Stimulated activated CD4-positive, alpha-beta T cell treated with anti-CD3 and anti-CD28 coated beads, Interleukin-4, amount 100 ng/mL, for 48 hours (primary cell): ENCODE measurements around the gene CTR9.
A peak's percentile ranks its signal among the peaks of the same experiment; 100 is the strongest.

Experiments used
- DNase-seq, 2 donors: peaks; one replicate each; pipeline ENCODE4 v3.0.0-alpha.2; 2020; ENCODE audit warnings: low read depth in 2 of 2

The CTR9 gene

DNA sequence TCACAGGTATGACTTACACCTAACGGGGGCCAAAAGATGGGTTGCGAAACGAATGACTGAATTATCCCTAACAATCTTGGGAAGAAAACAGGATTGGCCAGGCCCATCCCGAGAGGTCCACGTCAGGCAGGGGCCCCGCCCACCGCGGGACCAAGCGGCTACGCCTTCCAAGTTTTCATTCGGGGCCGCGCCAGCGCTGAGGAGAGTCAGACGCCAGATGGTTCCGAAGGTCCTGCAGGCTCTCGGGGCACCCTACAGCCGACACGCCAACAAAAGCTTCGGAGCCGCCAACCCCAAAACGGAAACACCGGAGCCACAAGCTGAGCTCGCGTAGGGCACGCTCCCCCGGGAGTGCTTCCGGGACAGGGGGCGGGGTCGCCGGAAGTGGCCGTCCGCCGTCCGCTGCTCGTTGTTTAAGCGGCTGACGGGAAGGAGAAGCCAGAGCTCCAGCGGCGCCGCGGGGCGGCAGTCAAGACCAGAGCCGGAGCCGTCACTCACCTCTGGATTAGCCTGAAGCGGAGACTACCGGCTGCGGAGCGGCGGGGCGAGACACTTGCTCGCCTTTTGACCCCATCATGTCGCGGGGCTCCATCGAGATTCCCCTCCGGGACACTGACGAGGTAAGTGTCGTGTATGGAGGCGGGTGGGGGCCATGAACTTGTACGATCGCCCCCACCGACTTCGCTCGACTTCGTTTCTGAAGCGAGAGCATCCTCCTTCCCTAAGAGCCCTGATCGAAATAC is at the start of gene CTR9:
Gene CTR9 (plus strand): TSS at position 409 of the 743 bp plus-strand sequence. CDS start 167 bp downstream, at position 576.
- peak; percentile 89 to 91 for DNase-seq

DNA sequence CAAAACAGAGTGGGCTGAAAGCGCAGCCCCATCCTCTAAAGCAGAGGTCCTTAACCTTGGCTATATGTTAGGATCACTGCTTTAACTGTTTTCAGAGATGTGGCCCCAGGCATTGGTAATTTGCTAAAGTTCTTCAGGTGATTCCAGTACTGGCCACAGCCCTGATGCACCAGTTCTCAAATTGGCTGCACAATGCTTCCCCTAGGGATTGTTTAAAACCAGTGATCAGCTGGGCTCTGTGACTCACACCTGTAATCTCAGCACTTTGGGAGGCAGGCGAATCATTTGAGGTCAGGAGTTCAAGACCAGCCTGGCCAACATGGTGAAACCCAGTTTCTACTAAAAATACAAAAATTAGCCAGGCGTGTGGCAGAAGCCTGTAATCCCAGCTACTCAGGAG is 49.1 kb upstream of the CTR9 start:
- DNase-seq = no peak

DNA sequence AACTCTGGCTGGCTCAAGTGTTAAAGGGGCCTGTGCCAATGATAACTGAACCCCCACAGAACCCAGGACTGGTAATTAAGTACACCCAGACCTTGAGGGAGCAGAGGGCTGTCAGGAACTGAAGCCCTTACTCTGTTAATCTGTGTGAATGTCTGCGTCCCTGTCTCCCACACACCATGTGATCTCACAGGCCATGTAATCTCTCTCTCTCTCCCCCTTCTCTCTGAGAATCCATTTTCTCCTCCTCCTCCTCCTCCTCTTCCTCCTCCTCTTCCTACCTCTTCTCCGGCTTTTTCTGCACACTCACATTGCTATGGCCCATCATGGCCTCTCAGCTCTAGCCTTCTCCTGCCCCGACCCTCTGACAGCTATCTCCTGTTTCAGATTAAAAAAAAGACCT is 42.9 kb upstream of the CTR9 start:
- no peak for DNase-seq

DNA sequence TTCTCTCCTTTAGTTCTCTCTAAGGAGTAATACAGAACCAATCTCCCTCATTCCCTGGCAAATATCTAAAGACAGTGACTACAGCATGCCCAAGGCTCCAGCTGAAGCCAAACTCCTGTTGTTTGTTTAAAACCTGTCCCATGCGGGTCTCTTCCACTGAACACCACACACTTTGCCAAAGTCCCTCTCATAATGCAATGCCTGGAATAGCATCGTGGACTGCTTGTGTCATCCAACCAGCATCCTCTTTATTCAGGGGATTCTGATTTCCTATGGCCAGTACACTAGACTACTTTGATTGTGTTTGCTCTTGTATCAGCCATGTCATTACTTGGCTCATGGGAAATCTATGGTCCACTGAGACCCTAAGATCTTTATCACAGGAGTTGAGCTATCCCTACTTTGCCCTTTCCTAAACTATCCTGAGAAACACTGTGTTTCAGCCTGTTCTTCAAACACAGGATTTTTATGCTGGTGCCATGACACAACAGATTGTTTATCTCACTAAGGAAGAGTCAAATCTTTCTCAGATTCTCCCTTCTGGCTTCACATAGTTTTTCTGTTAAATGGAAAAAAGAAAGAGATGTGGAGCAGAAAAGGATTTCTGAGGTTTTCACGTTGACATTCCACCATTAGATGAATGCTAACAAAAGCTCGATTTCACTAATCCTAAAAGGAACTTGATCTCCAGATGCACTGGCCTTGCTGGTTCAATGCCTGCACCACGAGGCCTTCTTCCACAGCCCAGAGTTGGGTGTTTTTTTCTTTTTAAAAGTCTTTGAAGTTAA is 41.6 kb upstream of the CTR9 start:
- no peak for DNase-seq

DNA sequence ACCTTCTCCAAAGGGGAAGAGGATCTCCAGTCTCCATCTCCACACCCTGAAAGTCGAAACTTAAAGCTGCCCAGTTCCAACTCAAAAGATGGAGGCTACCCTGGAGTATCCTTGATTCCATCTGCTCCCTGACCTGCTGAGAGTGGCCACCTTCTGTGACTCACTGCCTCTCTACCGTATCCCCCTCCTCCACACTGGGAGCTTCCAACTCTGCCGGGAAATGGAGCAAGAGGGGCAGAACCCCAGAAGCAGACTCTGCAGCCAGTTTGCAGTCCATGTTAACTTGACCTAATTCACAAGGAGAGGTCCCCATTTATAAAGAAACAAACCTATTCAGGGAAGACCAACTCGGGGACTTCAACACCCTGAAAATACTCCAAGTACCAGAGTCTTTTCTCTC is 35.5 kb upstream of the CTR9 start:
- DNase-seq = no peak

DNA sequence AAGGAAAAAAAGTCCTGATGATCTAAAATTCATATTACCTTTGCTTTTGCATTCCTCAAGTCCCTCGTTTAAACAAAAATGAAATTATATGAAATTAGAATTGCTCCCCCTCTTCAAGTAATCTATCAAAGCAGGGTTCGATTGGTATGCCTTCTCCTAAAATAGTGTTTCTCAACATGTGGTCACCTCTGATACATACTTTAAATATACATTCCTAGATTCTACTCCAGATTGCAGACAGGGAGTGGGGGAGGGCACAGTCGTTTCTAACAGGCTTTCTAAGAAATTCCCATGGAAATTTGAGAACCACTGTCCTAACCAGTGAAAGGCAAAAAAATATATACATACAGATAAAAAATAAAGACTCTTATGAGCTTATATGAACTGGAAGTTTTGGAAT is 34.9 kb upstream of the CTR9 start:
- DNase-seq = no peak

DNA sequence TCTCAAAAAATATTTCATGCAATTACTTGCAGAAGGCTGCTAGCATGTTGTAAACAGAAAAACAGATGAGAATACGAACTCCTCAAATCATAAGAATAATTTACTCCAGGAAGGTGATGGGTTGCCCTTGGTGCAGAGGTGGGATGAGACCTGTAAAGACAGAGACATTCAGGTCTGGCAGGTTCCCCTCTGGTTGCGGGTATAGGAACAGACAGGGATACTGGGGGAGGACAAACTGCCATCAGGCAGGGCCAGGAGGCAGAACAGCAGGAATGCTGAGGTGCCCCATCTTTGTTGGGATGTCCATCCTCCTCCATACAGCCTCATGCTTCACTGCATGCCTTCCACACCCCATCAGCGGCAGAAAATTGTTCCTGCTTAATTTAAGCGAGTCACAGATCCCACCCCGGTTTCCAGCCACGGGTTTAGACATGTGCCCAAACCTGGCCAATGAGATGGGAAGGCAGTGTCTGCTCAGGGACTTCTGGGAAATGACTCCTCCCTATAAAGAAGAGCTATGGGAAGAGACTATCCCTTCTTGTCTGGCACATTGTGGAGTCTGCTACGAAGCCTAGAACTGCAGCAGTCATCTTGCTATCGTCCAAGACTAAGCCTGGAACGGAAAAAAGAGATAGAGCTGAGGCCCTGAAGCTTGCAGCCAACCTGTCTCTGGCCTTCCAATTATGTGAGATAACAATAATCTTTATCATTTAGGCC is 34.3 kb upstream of the CTR9 start:
- DNase-seq = no peak

DNA sequence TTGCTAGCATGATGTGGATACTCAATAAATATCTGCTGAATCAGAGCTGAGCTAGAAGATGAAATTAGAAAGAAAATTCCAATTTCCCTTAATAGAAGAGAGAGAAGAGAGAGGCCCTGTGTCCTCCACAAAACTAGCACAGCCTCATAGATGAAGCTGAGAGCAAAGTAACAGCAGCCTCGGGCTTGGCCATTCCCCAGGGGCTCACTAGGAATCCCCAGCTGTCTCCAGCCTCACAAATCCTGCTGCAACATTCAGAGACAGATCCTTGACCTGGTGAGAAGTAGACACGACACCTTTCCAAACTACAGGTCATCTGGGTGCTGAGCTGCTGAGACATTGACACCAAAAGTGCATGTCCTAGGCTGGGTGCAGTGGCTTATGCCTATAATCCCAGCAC is 31.4 kb upstream of the CTR9 start:
- DNase-seq = no peak

DNA sequence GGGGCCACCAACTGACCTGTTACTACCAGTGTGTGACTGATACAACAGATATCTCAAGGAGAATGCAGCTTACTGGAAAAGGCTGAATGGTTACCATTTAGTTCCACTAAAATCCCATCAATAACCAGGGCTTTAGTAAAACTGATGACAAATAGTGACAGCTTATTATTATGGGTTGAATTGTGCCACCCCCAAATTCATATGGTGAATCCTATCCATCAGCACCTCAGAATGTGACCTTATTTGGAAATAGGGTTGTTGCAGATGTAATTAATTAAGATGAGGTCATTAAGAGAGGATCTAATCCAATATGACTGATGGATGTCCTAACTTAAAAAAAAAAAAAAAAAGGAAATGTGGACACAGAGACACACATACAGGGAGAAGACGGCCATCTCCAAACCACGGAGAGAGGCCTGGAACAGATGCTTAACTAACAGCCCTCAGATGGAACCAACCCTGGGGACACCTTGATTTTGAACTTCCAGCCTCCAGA is 30.1 kb upstream of the CTR9 start:
- DNase-seq = no peak

DNA sequence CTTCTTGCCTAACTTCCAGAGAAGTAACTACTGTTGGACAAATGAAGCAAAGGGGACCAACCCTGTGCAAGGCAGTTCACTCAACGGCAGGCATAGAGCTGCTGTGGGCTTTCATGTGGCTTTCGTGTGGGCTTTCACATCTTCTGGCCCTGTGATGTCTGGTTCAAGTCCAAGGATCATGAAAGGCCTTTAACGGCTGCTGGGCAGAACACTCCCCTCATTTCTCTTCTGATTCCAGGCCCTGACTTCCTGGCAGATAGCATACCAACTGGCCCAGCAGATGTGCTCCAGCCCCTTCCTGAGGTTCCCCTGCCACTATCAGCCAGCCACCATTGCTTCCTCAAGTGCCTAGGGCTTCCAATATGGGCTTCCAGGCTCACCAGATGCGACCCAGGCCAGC is 28.7 kb upstream of the CTR9 start:
- no peak for DNase-seq

DNA sequence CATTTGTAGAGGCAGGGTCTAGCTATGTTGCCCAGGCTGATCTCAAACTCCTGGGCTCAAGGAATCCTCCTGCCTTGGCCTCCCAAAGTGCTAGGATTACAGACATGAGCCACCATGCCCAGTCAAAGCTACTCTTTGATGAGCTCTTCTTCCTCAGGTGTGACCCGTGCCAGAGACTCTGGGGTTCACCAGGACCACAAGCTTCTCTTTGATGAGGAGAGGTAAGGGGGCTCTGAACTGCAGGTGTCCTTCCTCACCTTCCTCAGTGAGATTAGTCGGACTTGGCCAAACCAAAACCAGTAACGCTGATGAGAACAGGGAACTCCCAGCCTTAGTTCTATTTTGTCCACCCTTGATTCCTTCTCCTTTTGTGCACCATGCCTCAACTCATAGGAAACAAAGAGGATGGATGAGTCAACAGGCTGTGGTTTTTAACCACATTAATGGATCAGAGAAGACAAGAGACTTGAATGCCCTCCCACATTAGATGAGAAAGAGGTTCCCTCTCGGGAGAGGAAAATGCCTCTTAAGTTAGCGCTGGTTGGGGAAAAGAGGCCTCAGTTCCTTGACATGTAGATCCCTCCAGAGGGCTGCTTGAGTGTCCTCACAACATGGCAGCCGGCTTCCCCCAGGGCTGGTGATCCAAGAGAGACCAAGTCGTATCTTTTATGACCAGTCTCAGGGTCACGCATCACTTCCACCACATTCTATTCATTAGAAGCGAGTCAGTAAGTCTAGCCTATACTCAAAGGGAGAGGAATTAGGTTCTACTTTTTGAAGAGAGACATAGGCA is 25.7 kb upstream of the CTR9 start:
- peak in 1 of 2 donors; percentile 16 for DNase-seq

DNA sequence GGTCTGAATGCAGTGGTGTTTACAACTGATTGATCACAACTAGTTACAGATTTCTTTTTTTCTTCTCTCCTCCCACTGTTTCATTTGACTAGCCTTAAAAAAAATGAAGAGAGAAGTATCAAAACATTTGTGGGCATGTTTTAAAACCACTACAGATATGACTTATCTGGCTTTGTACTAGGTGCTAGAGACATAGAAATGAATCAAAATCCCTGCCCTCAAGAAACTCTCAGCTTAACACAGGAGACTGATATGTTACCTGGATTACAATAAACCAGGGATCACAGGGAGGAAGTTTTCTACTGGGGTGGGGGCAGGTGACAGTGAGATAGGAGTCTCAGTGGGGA is 25.2 kb upstream of the CTR9 start:
- DNase-seq = no peak

DNA sequence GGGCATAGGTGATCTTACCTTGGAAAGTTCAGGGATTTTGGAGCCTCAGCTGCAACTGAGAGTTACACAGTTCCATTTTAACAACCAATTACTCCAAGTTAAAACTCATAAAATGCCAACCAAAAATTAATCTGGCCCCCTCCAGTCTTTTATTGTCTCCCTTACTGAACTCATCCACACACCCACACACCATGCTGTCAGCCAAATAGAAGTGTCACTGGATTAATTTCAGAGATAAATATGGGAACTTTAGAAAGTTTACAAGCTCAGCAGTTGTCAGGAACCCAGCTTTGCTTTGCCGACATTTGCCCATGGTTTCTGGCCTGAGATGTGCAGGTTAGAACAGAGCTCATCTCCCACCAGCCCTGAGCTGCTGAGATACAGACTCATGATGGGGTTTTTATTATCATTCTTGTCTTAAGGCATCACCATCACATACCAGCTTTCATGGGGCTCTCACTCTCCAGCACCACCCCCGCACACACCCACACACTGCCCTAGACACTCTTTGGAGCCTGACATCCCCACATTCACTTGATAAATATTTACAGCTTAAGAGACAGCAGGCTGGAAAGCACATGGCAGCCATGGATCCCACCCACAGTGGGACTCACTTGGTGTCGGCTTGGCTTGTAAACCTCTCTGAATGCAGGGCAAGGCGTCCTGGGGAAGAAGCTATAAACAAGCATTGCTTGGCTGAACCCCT is 23.7 kb upstream of the CTR9 start:
- DNase-seq = no peak

DNA sequence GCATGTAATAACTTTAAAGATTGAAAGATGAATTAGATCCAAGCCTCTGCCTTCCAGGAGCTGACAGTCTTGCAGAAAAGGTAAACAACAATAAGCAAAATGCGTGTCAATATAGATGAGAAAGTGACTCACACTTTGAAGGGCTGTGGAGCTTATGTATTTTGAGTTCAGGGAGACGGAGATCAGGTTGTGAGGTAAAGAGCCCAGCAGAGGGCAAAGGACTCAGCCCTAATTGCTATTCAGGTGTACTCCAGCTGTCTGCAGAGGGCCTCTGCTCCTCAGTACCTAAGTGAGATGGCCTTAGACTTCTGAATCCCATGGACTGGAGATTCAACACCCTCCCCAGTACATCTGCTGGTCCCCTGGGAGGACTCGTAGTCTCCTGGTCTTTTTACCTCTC is 22.9 kb upstream of the CTR9 start:
- no peak for DNase-seq

DNA sequence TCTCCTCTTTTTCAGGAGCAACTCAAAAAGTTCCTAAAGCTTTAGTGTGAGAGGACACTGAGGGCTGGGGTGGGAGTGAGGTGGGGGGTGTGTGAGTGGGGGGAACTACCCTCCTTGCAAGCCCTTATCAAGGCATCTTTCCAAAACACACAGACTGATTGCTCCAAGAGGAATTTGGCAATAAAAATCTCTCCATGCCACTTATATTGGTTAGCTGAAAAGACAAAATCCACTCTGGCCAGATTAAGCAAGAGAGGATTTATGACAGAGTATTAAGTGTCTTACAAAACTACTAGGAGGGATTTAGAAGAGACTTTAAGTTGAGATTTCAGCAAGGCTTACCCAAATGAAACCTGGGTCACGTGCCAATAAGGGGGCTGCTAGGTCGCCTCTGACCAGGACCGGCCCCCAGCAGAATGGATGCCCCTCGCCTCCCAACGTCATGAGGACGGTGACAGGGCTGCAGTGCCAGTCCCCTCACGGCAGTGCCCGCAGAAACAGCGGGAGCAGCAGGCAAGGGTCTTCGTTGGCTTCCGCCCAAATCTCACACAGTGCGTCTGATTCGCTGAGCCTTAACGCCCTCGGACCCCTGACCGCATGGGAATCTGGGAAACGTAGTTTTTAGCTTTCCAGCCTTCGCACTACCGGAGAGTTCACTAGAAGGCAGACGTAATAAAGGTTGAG is 22.1 kb upstream of the CTR9 start:
- DNase-seq = no peak

DNA sequence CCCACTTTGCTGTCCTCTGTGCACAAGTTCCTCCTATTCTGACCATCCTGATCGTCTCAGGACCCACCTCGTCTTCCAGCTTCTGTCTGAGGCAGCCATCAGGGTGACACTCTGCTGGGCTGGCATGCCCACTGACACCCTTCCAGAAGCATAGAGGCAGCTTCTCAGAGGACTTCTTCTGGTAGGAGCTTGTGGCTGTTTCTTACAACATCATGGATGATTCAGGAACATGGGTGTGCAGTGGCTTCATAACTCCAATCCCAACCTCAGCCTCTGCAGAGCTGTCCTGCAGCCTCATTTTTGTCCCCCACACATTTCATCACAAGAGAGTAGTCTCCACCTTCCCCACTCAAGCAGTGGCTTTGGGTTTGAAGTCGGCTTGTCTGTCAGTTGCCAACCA is 20.9 kb upstream of the CTR9 start:
- DNase-seq = no peak

DNA sequence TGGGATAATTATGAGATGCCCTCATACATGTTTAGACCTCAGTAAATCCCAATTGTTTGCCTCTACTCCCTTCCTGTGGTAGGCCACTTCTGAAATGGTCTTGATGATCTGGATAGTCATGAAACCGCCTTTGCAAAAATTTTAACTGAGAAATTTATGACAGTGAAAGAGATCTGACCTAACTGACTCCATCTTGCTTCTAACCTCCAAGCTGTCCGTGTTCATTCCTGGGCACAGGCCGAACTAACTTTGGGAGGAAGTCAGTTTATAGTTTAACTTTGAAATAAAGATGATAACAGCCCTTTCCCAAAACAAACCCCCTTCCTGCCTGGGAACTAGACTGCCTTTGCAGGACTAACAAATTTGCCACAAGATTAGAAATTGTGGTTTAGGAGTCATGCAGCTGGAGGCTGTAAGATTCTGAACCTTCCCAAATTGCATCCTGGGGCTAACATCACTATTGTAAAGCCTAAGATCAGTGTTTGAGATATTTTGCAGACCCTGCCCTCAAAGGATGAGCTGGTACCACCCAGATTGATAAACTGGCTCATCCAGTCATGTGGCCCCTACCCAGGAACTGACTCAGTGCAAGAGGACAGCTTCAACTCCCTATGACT is 19.9 kb upstream of the CTR9 start:
- no peak for DNase-seq

DNA sequence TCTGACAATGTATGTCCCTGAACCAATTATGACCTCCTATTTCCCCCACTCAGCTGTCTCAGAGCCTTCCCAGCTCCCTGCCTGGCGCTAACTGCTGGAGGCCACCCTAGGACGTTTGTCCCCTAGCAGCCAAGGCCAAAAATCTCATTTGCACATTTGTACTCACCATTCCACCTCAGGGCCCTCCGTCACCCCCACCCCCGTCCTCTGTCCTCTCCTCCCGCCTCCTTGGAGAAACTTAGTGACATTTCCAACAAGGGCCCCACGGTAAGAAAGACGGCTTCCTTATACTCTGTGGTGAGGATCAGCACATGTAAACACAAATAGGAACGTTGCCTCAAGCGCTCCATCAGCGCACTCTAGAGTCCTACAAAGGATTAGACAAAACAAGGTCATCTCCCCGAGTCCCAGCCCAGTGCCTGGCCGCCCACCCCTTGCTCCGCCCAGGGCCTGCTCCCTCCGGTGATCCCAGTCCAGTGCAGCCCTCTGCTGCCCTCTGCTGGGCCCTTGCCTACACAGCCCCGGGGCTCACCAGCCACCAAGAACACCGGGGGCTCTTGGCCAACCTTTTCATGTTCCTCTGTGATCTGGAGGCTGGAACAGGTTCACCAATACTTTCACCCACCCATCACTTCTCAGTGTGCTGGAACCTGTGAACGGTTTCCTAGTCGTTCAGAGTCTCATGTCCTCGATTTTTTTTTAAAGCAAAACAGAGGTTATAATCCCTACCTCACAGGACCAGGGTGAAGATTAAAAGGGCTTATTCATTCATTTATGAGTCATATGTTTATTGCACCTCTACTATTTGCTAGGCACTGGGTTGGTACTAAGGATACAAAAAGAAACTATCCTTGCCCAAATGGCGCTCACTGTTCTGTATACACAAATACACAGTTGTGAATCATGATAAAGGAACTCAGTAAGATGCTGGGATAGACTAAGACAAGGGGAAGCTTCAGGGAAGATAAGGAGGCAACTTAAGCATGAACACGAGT is 15.3 kb upstream of the CTR9 start:
- peak; percentile 89 to 91 for DNase-seq
